HG02852 (cell line): ENCODE measurements around the gene KCNAB2.

Source experiments
- ATAC-seq: cut with Tn5 transposase; IDR thresholded peaks from one replicate; pipeline ENCODE4 v1.9.1; 2021; ENCODE audit warnings: mild to moderate bottlenecking, moderate library complexity; ENCODE audit not compliant: unreplicated experiment

The KCNAB2 gene

DNA sequence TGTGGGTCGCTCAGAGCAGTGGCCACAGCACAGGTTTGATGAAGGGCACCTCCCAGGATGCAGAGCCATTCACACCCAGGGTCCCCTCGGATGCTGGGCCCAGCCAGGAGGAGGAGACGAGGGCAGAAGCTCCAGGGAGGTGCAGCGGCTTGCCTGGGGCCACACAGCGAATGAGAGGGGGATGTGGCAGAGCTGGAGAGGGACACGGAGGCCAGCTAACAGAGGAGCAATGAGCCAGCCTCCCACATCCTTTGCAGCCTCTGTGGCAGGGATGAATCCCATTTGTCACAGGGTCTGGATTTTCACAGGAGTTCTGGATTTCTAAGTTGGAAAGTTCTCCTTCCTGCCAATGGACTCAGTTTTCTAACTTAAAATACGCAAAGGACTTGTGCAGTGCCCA, 98.5 kb downstream of the KCNAB2 start:
- ATAC-seq = no peak

DNA sequence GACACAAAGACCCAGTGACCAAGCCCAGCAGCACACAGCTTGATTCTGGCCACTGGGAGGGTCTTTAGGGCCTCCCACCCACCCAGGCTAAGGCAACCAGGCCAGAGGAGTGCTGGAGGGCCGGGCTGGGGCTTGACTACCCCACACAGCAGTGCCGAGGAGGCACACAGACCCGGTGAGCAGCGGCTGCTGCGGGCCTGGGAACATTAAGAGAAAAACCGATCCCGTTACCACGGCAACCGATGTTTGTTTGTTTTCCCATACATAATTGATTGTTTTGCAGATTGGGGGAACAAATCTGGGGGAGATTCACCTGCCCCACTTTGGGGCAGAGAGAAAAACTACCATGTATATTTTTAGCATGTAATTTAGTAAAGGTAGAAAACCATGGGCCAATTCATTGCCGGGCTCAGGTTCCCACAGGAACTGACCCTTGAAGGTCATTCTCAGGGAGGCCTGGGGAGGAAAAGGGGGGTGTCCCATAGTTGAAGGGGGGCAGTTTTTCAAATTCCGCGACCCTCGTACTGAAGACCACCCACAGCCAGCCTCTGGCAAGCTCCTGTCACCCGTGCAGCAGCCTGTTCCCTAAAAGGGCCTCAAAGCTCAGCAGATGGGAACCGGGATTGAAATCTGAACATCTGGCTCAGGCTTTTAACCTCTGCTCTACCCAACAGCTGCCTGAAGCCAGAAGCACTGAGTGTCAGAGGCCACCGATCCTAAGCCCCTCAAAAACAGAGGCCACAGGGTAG, 99.1 kb downstream of the KCNAB2 start:
- ATAC-seq = no peak

DNA sequence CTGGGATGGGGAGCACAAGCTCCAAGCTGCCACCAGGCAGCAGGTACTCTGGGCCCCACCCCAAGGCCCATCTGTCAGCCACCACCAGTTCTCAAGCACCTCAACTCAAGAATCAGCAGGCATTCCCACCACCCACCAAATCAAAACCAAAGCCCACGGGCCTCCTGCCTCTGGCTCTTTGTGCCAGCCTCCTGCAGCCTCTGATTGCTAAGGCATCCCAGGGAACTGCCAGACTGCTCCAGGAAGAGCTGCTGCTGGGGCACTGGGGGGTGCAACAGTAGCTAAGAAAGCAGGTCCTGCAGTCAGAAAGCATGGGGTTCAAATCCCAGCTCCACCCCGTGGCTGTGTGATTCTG, 99.7 kb downstream of the KCNAB2 start:
- no peak for ATAC-seq

DNA sequence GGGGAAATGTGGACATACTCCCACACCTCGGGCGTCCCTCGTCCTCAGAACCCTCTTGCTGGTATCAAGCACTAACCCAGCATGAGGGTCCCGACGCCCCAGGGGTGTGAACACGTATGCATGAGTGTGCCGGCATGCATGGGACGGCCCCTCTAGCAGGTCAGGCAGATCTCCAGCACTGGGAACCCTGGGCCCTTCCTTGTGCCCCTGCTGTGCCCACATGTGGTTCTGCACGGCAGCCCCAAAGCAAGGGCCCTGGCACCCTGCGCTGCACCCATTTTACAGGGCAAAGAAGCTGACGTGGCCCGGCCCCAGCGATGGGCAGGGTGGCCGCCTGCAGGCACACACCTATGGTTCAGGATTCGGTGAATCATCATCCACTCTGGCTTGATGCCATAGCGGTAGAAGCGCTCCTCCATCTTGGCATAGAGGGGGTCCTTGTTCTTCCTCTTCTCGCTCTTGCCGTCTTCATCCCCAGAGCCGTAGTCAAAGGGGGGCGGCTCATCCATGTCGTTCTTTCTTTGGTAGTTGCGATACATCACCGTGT, 100.2 kb downstream of the KCNAB2 start:
- ATAC-seq = no peak

DNA sequence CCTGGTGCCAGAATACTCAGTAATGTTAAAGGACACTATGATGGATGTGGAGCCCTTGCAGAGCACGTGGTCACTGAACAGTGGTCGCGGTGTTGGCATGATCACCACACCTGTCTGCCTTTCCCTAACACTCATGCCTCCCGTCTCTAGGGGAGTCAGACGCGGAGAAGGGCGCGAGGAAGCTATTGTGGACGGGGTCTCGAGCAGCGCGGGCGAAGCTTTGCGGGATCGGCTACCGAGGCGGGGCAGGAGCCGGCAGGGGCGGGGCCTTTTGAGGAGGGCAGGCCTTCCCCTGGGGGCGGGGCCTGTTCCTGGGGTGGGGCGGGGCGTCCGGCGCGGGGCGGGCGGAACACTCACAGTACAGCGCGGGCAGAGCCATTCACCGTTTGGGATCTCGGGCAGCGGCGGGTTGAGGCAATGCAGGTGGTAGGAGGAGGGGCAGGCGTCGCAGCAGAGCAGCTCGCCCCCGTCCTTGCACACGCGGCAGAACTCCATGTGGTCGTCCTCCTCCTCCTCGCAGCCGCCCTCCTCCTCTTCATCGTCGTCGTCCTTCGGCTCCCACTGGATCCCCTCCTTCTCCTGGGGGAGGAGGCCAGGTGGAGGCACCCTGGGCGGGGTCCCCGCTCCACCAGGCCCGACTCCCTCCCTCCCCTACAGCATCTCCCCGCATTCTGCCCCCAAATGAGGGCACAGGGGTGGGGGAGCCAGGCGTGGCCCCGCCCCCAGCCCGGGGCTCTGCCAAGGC, 103.0 kb downstream of the KCNAB2 start:
- ATAC-seq = no peak

DNA sequence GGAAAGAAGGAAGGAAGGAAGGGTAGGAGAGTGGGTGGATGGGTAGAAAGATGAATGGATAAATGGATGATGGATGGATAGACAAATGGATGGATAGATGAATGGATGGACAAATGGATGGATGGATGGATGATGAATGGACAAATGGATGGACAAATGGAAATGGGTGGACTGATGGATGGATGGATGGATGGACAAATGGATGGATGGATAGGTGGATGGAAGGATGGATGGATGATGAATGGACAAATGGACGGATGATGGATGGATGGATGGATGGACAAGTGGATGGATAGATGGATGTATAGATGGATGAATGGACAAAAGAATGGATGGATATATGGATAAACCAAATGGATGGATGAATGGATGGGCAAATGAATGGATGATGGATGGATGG, 103.9 kb downstream of the KCNAB2 start:
- ATAC-seq = no peak

DNA sequence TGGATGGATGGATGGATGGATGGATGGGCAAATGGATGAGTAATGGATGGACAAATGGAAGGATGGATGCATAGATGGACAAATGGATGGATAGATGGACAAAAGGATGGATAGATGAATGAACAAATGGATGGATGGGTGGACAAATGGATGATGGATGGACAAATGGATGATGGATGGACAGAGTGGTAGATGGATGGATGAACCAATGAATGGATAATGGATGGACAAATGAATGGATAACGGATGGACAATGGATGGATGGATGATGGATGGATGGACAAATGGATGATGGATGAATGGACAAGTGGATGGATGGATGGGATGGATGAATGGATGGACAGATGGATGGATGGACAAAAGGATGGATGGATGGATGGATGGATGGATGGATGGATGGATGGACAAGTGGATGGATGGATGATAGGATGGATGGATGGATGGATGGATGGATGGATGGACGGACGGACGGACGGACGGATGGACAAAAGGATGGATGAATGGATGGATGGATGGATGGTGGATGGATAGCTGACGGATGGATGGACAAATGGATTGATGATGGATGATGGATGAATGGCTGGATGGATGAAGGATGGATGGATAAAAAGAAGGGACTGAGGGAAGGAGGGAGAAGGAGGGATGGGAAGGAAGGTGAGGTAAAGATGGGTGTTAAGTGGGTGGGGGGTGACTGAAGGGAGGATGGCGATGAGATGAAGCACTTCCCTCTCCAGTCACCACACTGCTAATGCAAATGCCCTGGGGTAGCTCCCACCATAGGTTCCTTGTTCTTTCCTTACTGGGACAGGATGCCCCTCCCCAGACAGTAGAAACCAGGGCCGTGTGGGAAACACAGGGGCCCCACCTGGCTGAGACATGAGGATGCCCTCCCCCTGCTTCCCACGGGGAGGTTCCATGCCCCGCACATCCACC, 104.6 kb downstream of the KCNAB2 start:
- no peak for ATAC-seq
